Dedifferentiated amniotic fluid mesenchymal stem cell (primary cell): ENCODE data around the gene CNTROB.

Source experiments
- DNase-seq: peaks from one replicate; pipeline ENCODE4 v3.0.0-alpha.2; 2016; ENCODE audit errors: extremely low spot score

CNTROB gene

GRCh38 chr17:7903154-7904103 is 28.6 kb upstream of the CNTROB start:
- no peak for DNase-seq

GRCh38 chr17:7909089-7909488 is 22.9 kb upstream of the CNTROB start:
- DNase-seq, result no peak

GRCh38 chr17:7910281-7910680 is 21.7 kb upstream of the CNTROB start:
- DNase-seq, result no peak

- DNase-seq, result no peak
Observed at GRCh38 chr17:7910711-7911110, 21.3 kb upstream of the CNTROB start.

- no peak for DNase-seq
Observed at GRCh38 chr17:7911116-7911515, 20.9 kb upstream of the CNTROB start.

- DNase-seq, result peak; percentile 62
Observed at GRCh38 chr17:7912927-7913524, 19.0 kb upstream of the CNTROB start.

GRCh38 chr17:7915179-7915610 is 16.8 kb upstream of the CNTROB start:
- no peak for DNase-seq

GRCh38 chr17:7915611-7916384 is 16.2 kb upstream of the CNTROB start, which contains the start of gene RNF227:
Gene RNF227 (minus strand): TSS chr17:7916289. CDS start chr17:7916195, 94 bp downstream.
- DNase-seq, result peak; percentile 95

GRCh38 chr17:7916385-7916682 is 15.7 kb upstream of the CNTROB start:
- DNase-seq, result no peak

GRCh38 chr17:7916808-7917207 is 15.2 kb upstream of the CNTROB start:
- peak; percentile 51 for DNase-seq

- no peak for DNase-seq
Observed at GRCh38 chr17:7922269-7922844, 9.6 kb upstream of the CNTROB start.

- DNase-seq, result peak; percentile 47
Observed at GRCh38 chr17:7922845-7923628, 9.0 kb upstream of the CNTROB start.

- DNase-seq, result no peak
Observed at GRCh38 chr17:7927596-7927995, 4.4 kb upstream of the CNTROB start.

- DNase-seq, result peak; percentile 48
Observed at GRCh38 chr17:7929158-7930023, 2.6 kb upstream of the CNTROB start, which contains the start of gene KCNAB3. Gene KCNAB3 (minus strand): TSS chr17:7929856. CDS start chr17:7929435, 421 bp downstream.

- DNase-seq, result no peak
Observed at GRCh38 chr17:7930841-7931631, 970 bp upstream of the CNTROB start.

GRCh38 chr17:7932483-7932891 is 481 bp downstream of the CNTROB start:
- DNase-seq, result no peak

GRCh38 chr17:7932949-7933348 is 943 bp downstream of the CNTROB start:
- no peak for DNase-seq

GRCh38 chr17:7935859-7936258 is 3.9 kb downstream of the CNTROB start:
- no peak for DNase-seq

- no peak for DNase-seq
Observed at GRCh38 chr17:7940034-7940433, 8.0 kb downstream of the CNTROB start.
